ENCODE results near the gene CACNB4. TPM values are rescaled to one million over a fixed set of nuclear protein-coding genes. Genes with fewer than 3 reads are reported as not detected.

CACNB4 gene
- total and polyA plus RNA-seq, 9 of the 15 experiments (the other 6 are each of a cell fraction or from before 2014, with no cell fraction given): 0.01 to 0.20 (median 0.04) TPM; not detected in 1

GRCh38 chr2:151828143-151828889, 270.5 kb downstream of the CACNB4 start, which contains the start of gene ARL5A (continued):
- TF ChIP-seq FOXM1 (IDR thresholded peaks at IDR 0.05; ENCODE audit: low read depth) (no peak), FOXM1 (CRISPR knock-in tag; IDR thresholded peaks at IDR 0.05; ENCODE audit: low read depth) (peak; percentile 94; the same call in 1 of the 2 replicates), PHB (CRISPR knock-in tag; IDR thresholded peaks at IDR 0.05) (no peak), STAG1 (CRISPR knock-in tag; IDR thresholded peaks at IDR 0.05; ENCODE audit: borderline replicate concordance) (no peak), ZNF583 (CRISPR knock-in tag; IDR thresholded peaks at IDR 0.05) (peak; percentile 37; the same call in 1 of the 2 replicates), ARNT (IDR thresholded peaks at IDR 0.05) (peak in 1 of 2 experiments; percentile 64; a peak in 2 of 4 replicates), ATF4 (CRISPR knock-in tag; IDR thresholded peaks at IDR 0.05) (peak; percentile 22; the same call in 1 of the 2 replicates), MAZ (CRISPR knock-in tag; conservative IDR thresholded peaks at IDR 0.05 in 1 of 2, IDR thresholded peaks at IDR 0.05 in 1 of 2) (peak; percentile 97 to 98), ZSCAN29 (IDR thresholded peaks at IDR 0.05) (peak; percentile 68; the same call in 1 of the 2 replicates), SAP30 (IDR thresholded peaks at IDR 0.05; ENCODE audit: borderline replicate concordance, insufficient read depth, low read depth, low read length, poor library complexity, severe bottlenecking) (no peak), ZNF398 (CRISPR knock-in tag; IDR thresholded peaks at IDR 0.05) (no peak), ZC3H11A (IDR thresholded peaks at IDR 0.05; ENCODE audit: low read depth, low read length) (no peak), JUND (IDR thresholded peaks at IDR 0.05; ENCODE audit: borderline replicate concordance, low read depth, low read length) (peak; percentile 43), JUND (tag; IDR thresholded peaks at IDR 0.05; ENCODE audit: borderline replicate concordance, low read depth, low read length) (no peak; the same call in 2 of the 3 replicates), ATF1 (CRISPR knock-in tag; IDR thresholded peaks at IDR 0.05) (no peak), ATF1 (tag; IDR thresholded peaks at IDR 0.05) (peak; percentile 84), ZMIZ1 (IDR thresholded peaks at IDR 0.05; ENCODE audit: low read depth in 2 of 2, low read length in 2 of 2) (no peak), KAT7 (CRISPR knock-in tag; IDR thresholded peaks at IDR 0.05; ENCODE audit: borderline replicate concordance) (0 out of 2 replicates have a peak, but pooled peaks have one; percentile 40), HEY1 (CRISPR knock-in tag; IDR thresholded peaks at IDR 0.05; ENCODE audit: borderline replicate concordance) (peak; percentile 82), HNRNPLL (IDR thresholded peaks at IDR 0.05; ENCODE audit: low read depth, low read length, poor library complexity, severe bottlenecking) (peak; percentile 61), HMGN3 (IDR thresholded peaks at IDR 0.05; ENCODE audit: borderline replicate concordance, extremely low read depth, insufficient read length, low read depth, low read length) (peak; percentile 87), NFATC3 (IDR thresholded peaks at IDR 0.05) (0 out of 2 replicates have a peak, but pooled peaks have one; percentile 58), EHMT2 (IDR thresholded peaks at IDR 0.05) (peak; percentile 79)

Measured in K562 (cell line).